OCI-LY1 (cell line): ENCODE data around the gene ILRUN.

Source experiments
- EZH2 ChIP-seq: fragments of 200-600 bp; sonication (generic), shearing (Covaris generic); IDR thresholded peaks from 2 replicates; pipeline ENCODE4 v1.8.0; 2017; ENCODE audit warnings: borderline replicate concordance, mixed run types, mild to moderate bottlenecking, antibody characterized with exemption, low read length, moderate library complexity, mixed read lengths
- TF ChIP-seq, protein P1 (sequence below): fragments of 200-600 bp; sonication (generic), shearing (Covaris generic); IDR thresholded peaks from 2 replicates; pipeline ENCODE4 v1.5.1; 2017; ENCODE audit warnings: mild to moderate bottlenecking, antibody characterized with exemption, low read length, moderate library complexity, mixed read lengths

DNA sequence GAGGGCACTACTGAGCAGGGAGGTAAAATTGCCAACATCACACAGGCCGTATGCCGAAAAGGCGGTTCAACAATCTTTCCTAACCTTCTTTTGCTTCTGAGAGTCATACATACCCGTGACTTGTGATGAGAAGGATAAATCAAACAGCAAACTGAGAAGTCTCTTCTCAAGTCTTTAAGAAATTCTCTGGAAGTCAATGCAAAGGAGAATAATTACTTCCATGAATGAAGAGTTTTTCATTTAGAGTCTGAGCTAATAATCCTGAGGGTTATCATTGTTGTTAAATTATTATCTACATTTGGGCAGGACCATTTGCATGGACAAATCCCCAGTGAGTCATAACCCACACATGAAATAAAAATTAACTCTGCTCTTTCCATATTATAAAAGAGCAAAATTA is 22.4 kb upstream of the ILRUN start:
- TF ChIP-seq, protein P1, sequence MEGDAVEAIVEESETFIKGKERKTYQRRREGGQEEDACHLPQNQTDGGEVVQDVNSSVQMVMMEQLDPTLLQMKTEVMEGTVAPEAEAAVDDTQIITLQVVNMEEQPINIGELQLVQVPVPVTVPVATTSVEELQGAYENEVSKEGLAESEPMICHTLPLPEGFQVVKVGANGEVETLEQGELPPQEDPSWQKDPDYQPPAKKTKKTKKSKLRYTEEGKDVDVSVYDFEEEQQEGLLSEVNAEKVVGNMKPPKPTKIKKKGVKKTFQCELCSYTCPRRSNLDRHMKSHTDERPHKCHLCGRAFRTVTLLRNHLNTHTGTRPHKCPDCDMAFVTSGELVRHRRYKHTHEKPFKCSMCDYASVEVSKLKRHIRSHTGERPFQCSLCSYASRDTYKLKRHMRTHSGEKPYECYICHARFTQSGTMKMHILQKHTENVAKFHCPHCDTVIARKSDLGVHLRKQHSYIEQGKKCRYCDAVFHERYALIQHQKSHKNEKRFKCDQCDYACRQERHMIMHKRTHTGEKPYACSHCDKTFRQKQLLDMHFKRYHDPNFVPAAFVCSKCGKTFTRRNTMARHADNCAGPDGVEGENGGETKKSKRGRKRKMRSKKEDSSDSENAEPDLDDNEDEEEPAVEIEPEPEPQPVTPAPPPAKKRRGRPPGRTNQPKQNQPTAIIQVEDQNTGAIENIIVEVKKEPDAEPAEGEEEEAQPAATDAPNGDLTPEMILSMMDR, result no peak
- TF ChIP-seq EZH2, result no peak
